Mesothelial cell of epicardium (in vitro differentiated cells): ENCODE results near the gene ANK3. TPM values are rescaled to one million over a fixed set of nuclear protein-coding genes. Genes with fewer than 3 reads are reported as not detected.

Experiments
- DNase-seq, 2 experiments: peaks; one replicate each; pipeline ENCODE4 v3.0.0; 2021; ENCODE audit warnings: low spot score in 2 of 2; ENCODE audit not compliant: unreplicated experiment in 2 of 2
- H3K27ac Mint-ChIP-seq: 2 replicates; pipeline ENCODE4 v1.8.0; 2021; ENCODE audit warnings: mixed read lengths
- H3K27me3 Mint-ChIP-seq: 2 replicates; pipeline ENCODE4 v1.8.0; 2021; ENCODE audit warnings: low read depth, mixed read lengths
- H3K36me3 Mint-ChIP-seq: 2 replicates; pipeline ENCODE4 v1.8.0; 2021; ENCODE audit warnings: mixed read lengths
- H3K4me1 Mint-ChIP-seq: 2 replicates; pipeline ENCODE4 v1.8.0; 2021; ENCODE audit warnings: mixed read lengths
- H3K4me3 Mint-ChIP-seq: 2 replicates; pipeline ENCODE4 v1.8.0; 2021; ENCODE audit warnings: mild to moderate bottlenecking, moderate library complexity, mixed read lengths
- H3K9me3 Mint-ChIP-seq: 2 replicates; pipeline ENCODE4 v1.8.0; 2021; ENCODE audit warnings: mixed read lengths
- CTCF ChIP-seq: fragments of 200-600 bp; sonication (generic); IDR thresholded peaks from one replicate; pipeline ENCODE4 v1.5.0; 2021; ENCODE audit warnings: antibody characterized with exemption; ENCODE audit not compliant: unreplicated experiment
- total RNA-seq: library from RNA; stranded (reverse); gene quantifications from 3 replicates; pipeline ENCODE4 v1.2.1, GENCODE V29; 2021

Gene ANK3
- total RNA-seq, 1 donor from 2014 or later: 242 TPM

- peaks cover 16% of the 10 kb centered on the region for H3K36me3 Mint-ChIP-seq
- H3K9me3 Mint-ChIP-seq: no peaks in the 10 kb centered on the region
- H3K4me1 Mint-ChIP-seq: peaks cover 38% of the 10 kb centered on the region
- DNase-seq: no peak
- no peak overlapping the region for H3K4me3 Mint-ChIP-seq
- TF ChIP-seq CTCF: no peak
- no peaks in the 10 kb centered on the region for H3K27me3 Mint-ChIP-seq
- peak overlapping the region; percentile 64 for H3K27ac Mint-ChIP-seq
Measured at GRCh38 chr10:60281792-60282353, 107.8 kb downstream of the ANK3 start.

- H3K27ac Mint-ChIP-seq: peak overlapping the region; percentile 64
- TF ChIP-seq CTCF: no peak
- H3K27me3 Mint-ChIP-seq: no peaks in the 10 kb centered on the region
- peaks cover 33% of the 10 kb centered on the region for H3K4me1 Mint-ChIP-seq
- no peak overlapping the region for H3K4me3 Mint-ChIP-seq
- H3K36me3 Mint-ChIP-seq: peaks cover 20% of the 10 kb centered on the region
- no peaks in the 10 kb centered on the region for H3K9me3 Mint-ChIP-seq
- no peak for DNase-seq
Measured at GRCh38 chr10:60281331-60281730, 108.3 kb downstream of the ANK3 start.

DNA sequence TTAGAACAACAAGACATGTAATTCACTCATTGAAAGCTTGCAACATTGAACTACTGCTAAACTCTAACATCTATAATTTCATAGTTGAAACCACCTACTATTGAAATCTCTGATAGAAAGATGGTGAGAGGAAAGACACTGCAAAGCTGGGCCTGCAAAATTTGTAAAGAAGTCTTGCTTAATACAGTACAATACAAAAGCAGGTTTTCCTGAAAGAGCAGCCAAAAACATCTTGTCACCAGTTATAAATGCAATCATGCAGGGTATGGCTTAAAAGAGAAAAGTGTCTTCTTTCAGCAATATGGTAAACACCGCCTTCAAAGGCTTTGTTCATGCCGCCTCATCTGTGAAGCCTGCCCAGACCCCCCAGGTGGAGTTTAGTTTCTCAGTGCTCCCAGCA is 109.2 kb downstream of the ANK3 start:
- DNase-seq: no peak
- peak overlapping the region; percentile 64 for H3K27ac Mint-ChIP-seq
- peaks cover 29% of the 10 kb centered on the region for H3K4me1 Mint-ChIP-seq
- H3K4me3 Mint-ChIP-seq: no peak overlapping the region
- H3K36me3 Mint-ChIP-seq: peaks cover 22% of the 10 kb centered on the region
- no peaks in the 10 kb centered on the region for H3K9me3 Mint-ChIP-seq
- no peaks in the 10 kb centered on the region for H3K27me3 Mint-ChIP-seq
- no peak for TF ChIP-seq CTCF

GRCh38 chr10:60277656-60278055 is 112.0 kb downstream of the ANK3 start:
- peaks cover 7% of the 10 kb centered on the region for H3K9me3 Mint-ChIP-seq
- no peak for DNase-seq
- no peaks in the 10 kb centered on the region for H3K27me3 Mint-ChIP-seq
- no peak overlapping the region for H3K27ac Mint-ChIP-seq
- no peak overlapping the region for H3K4me3 Mint-ChIP-seq
- peaks cover 36% of the 10 kb centered on the region for H3K36me3 Mint-ChIP-seq
- TF ChIP-seq CTCF: no peak
- peaks cover 24% of the 10 kb centered on the region for H3K4me1 Mint-ChIP-seq

- H3K9me3 Mint-ChIP-seq: peaks cover 7% of the 10 kb centered on the region
- TF ChIP-seq CTCF: no peak
- no peak for DNase-seq
- peaks cover 15% of the 10 kb centered on the region for H3K4me1 Mint-ChIP-seq
- no peaks in the 10 kb centered on the region for H3K27me3 Mint-ChIP-seq
- peaks cover 36% of the 10 kb centered on the region for H3K36me3 Mint-ChIP-seq
- no peak overlapping the region for H3K4me3 Mint-ChIP-seq
- H3K27ac Mint-ChIP-seq: no peak overlapping the region
Measured at GRCh38 chr10:60276232-60276631, 113.4 kb downstream of the ANK3 start.
